Astrocyte (in vitro differentiated cells and primary cell): ENCODE data around the gene TENT5A. TPM values are rescaled to one million over a fixed set of nuclear protein-coding genes. Genes with fewer than 3 reads are reported as not detected.

Experiments used
- DNase-seq: peaks from one replicate; pipeline ENCODE4 v3.0.0-alpha.2; 2010; ENCODE audit warnings: low read depth
- FAIRE-seq: peaks from 2 replicates; lab custom pipeline; 2011; peaks lifted over from hg19 to GRCh38; lab: Jason Lieb, UNC
- H2AFZ ChIP-seq: 2 replicates; pipeline ENCODE4 v1.6.0; 2012; ENCODE audit warnings: low read depth, low read length, inconsistent platforms
- H3K27ac ChIP-seq: 2 replicates; pipeline ENCODE4 v1.5.1; 2011; ENCODE audit warnings: low read depth, low read length, inconsistent platforms
- H3K27me3 ChIP-seq: 2 replicates; pipeline ENCODE4 v1.6.0; 2011; ENCODE audit warnings: low read length, inconsistent platforms; ENCODE audit not compliant: insufficient read depth
- H3K36me3 ChIP-seq: 2 replicates; pipeline ENCODE4 v1.5.1; 2011; ENCODE audit warnings: low read length, inconsistent platforms; ENCODE audit not compliant: insufficient read depth
- H3K4me1 ChIP-seq: 2 replicates; pipeline ENCODE4 v1.5.1; 2011; ENCODE audit warnings: low read length, inconsistent platforms; ENCODE audit not compliant: insufficient read depth
- H3K4me2 ChIP-seq: 2 replicates; pipeline ENCODE4 v1.6.0; 2012; ENCODE audit warnings: low read length, inconsistent platforms
- H3K4me3 ChIP-seq: 2 replicates; pipeline ENCODE4 v1.5.1; 2011; ENCODE audit warnings: low read depth, mild to moderate bottlenecking, low read length, inconsistent platforms; ENCODE audit not compliant: insufficient read depth
- H3K79me2 ChIP-seq: 2 replicates; pipeline ENCODE4 v1.6.0; 2012; ENCODE audit warnings: mild to moderate bottlenecking, low read length, inconsistent platforms; ENCODE audit not compliant: insufficient read depth
- H3K9ac ChIP-seq: 2 replicates; pipeline ENCODE4 v1.6.0; 2012; ENCODE audit warnings: mild to moderate bottlenecking, low read length, inconsistent platforms
- H3K9me3 ChIP-seq: 2 replicates; pipeline ENCODE4 v1.5.1; 2012; ENCODE audit warnings: low read depth, mild to moderate bottlenecking, low read length, inconsistent platforms; ENCODE audit not compliant: insufficient read depth
- H4K20me1 ChIP-seq: 2 replicates; pipeline ENCODE4 v1.6.0; 2012; ENCODE audit warnings: low read length, inconsistent platforms; ENCODE audit not compliant: insufficient read depth
- H3K27ac Mint-ChIP-seq: one replicate; pipeline ENCODE4 v1.8.0; 2021; ENCODE audit warnings: mild to moderate bottlenecking, mixed read lengths; ENCODE audit not compliant: unreplicated experiment
- H3K27me3 Mint-ChIP-seq: one replicate; pipeline ENCODE4 v1.8.0; 2021; ENCODE audit warnings: low read depth, mixed read lengths; ENCODE audit not compliant: unreplicated experiment
- H3K36me3 Mint-ChIP-seq: one replicate; pipeline ENCODE4 v1.8.0; 2021; ENCODE audit warnings: low read depth, mixed read lengths; ENCODE audit not compliant: unreplicated experiment
- H3K4me1 Mint-ChIP-seq: one replicate; pipeline ENCODE4 v1.8.0; 2021; ENCODE audit warnings: low read depth, mixed read lengths; ENCODE audit not compliant: unreplicated experiment
- H3K4me3 Mint-ChIP-seq: one replicate; pipeline ENCODE4 v1.8.0; 2021; ENCODE audit warnings: mild to moderate bottlenecking, moderate library complexity, mixed read lengths; ENCODE audit not compliant: unreplicated experiment
- H3K9me3 Mint-ChIP-seq: one replicate; pipeline ENCODE4 v1.8.0; 2021; ENCODE audit warnings: mild to moderate bottlenecking, mixed read lengths; ENCODE audit not compliant: unreplicated experiment
- EZH2 ChIP-seq: IDR thresholded peaks from 2 replicates; pipeline ENCODE4 v1.6.1; 2012; ENCODE audit warnings: mild to moderate bottlenecking, low read length, inconsistent platforms; ENCODE audit not compliant: insufficient read depth
- total RNA-seq: library from RNA; stranded (reverse); gene quantifications from 2 replicates; pipeline ENCODE4 v1.2.1, GENCODE V29; 2021
- TF ChIP-seq, protein P1 (sequence below): IDR thresholded peaks from 2 replicates; pipeline ENCODE4 v1.5.1; 2011; ENCODE audit warnings: low read depth, mild to moderate bottlenecking, inconsistent platforms, low read length, moderate library complexity; ENCODE audit not compliant: insufficient read depth

Gene TENT5A
- total RNA-seq, 1 donor from 2014 or later = 17.8 TPM

DNA sequence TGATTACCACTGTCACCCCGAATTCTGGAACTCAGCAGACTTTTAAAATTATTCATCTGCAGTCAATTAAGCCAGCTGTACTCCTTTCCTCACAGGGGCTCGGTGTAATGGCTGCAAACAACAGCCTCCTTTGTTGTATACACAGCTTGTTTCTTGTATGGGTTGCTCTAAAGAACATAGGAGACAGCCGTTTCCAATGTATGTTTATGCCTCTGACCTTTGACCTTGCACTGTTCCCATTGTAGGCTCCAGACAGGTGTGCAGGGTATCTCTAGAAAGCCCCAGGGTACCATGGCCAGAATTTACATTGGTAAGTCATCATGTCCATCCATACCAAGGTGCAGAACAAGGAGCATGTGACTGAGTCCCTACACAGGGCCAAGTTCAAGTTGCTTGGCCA, 11.5 kb upstream of the TENT5A start:
- Histone ChIP-seq H4K20me1 (no peaks in the 10 kb centered on the region), H3K79me2 (no peaks in the 10 kb centered on the region), H3K9ac (no peak overlapping the region), H3K9me3 (no peaks in the 10 kb centered on the region), H3K4me1 (peaks cover 40% of the 10 kb centered on the region), H3K4me3 (no peak overlapping the region), H3K36me3 (no peaks in the 10 kb centered on the region), H2AFZ (no peak overlapping the region), H3K27me3 (no peaks in the 10 kb centered on the region), H3K4me2 (no peak overlapping the region), H3K27ac (no peak overlapping the region)
- DNase-seq (no peak), FAIRE-seq (no peak)
- no peaks in the 10 kb centered on the region for H3K9me3 Mint-ChIP-seq
- H3K36me3 Mint-ChIP-seq = no peaks in the 10 kb centered on the region
- no peak overlapping the region for H3K4me3 Mint-ChIP-seq
- no peaks in the 10 kb centered on the region for H3K27me3 Mint-ChIP-seq
- H3K27ac Mint-ChIP-seq = no peak overlapping the region
- no peak for TF ChIP-seq EZH2
- TF ChIP-seq, protein P1, sequence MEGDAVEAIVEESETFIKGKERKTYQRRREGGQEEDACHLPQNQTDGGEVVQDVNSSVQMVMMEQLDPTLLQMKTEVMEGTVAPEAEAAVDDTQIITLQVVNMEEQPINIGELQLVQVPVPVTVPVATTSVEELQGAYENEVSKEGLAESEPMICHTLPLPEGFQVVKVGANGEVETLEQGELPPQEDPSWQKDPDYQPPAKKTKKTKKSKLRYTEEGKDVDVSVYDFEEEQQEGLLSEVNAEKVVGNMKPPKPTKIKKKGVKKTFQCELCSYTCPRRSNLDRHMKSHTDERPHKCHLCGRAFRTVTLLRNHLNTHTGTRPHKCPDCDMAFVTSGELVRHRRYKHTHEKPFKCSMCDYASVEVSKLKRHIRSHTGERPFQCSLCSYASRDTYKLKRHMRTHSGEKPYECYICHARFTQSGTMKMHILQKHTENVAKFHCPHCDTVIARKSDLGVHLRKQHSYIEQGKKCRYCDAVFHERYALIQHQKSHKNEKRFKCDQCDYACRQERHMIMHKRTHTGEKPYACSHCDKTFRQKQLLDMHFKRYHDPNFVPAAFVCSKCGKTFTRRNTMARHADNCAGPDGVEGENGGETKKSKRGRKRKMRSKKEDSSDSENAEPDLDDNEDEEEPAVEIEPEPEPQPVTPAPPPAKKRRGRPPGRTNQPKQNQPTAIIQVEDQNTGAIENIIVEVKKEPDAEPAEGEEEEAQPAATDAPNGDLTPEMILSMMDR = no peak
- H3K4me1 Mint-ChIP-seq = peaks cover 44% of the 10 kb centered on the region

DNA sequence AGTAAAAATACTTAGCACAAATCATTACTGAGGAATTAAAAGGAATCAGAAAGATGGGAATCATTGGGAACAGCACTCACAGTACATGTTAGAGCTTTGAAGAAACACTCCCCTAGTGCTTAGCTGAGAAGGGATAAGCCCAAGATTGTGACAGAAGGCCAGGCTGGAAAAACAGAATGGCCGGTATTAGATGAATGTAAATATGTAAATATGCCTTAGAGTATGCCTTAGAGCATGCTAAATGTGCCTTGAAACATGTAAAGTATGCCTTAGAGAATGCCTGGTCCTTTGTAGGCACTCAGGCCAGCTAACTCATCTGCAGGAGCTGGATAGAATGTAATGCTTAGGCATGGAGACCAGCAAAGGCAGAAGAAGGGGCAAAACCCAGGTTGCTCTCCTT, 10.6 kb upstream of the TENT5A start:
- FAIRE-seq = no peak

DNA sequence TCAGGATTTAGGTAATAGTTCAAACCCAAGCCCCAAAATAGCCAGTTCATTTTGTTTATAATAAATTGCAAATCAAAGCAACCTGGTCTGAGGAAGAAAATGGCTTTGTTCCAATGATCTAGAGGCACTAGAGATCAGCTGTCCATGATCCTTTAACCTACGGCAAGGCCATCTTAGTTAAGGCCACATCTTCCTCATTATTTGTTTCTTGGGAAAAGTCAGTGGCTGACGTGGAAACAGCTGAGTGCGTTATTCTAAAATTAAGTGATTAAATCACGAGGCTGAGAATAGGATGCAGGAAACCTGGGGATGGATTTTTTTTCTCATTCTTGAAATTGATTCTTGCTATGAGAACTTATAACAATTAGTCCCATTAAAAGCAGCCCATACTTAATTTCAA, 10.1 kb upstream of the TENT5A start:
- H3K36me3 ChIP-seq = no peaks in the 10 kb centered on the region
- no peak overlapping the region for H2AFZ ChIP-seq
- H3K4me3 Mint-ChIP-seq = no peak overlapping the region
- peaks cover 37% of the 10 kb centered on the region for H3K4me1 ChIP-seq
- H3K27ac Mint-ChIP-seq = no peak overlapping the region
- no peaks in the 10 kb centered on the region for H3K9me3 Mint-ChIP-seq
- H3K4me2 ChIP-seq = no peak overlapping the region
- H3K9me3 ChIP-seq = no peaks in the 10 kb centered on the region
- H3K4me3 ChIP-seq = no peak overlapping the region
- TF ChIP-seq EZH2 = no peak
- TF ChIP-seq, protein P1 = no peak
- H3K79me2 ChIP-seq = no peaks in the 10 kb centered on the region
- no peaks in the 10 kb centered on the region for H3K36me3 Mint-ChIP-seq
- no peak overlapping the region for H3K9ac ChIP-seq
- no peak for DNase-seq
- no peak overlapping the region for H3K27ac ChIP-seq
- H3K27me3 ChIP-seq = no peaks in the 10 kb centered on the region
- no peaks in the 10 kb centered on the region for H4K20me1 ChIP-seq
- FAIRE-seq = no peak
- peaks cover 38% of the 10 kb centered on the region for H3K4me1 Mint-ChIP-seq
- no peaks in the 10 kb centered on the region for H3K27me3 Mint-ChIP-seq

More for the DNA sequence above, 10.6 kb upstream of the TENT5A start:
- Histone ChIP-seq H3K36me3 (no peaks in the 10 kb centered on the region), H3K4me1 (peaks cover 40% of the 10 kb centered on the region), H3K27ac (no peak overlapping the region), H3K4me2 (no peak overlapping the region), H3K9me3 (no peaks in the 10 kb centered on the region), H3K27me3 (no peaks in the 10 kb centered on the region), H3K79me2 (no peaks in the 10 kb centered on the region), H3K9ac (no peak overlapping the region), H3K4me3 (no peak overlapping the region), H4K20me1 (no peaks in the 10 kb centered on the region), H2AFZ (no peak overlapping the region)
- Mint-ChIP-seq H3K27me3 (no peaks in the 10 kb centered on the region), H3K27ac (no peak overlapping the region), H3K4me3 (no peak overlapping the region), H3K4me1 (peaks cover 41% of the 10 kb centered on the region), H3K9me3 (no peaks in the 10 kb centered on the region), H3K36me3 (no peaks in the 10 kb centered on the region)
- TF ChIP-seq, protein P1 = no peak
- no peak for TF ChIP-seq EZH2
- DNase-seq = no peak
